C4-2B (cell line): ENCODE data around the gene R3HCC1L.

Experiments used
- ZFX ChIP-seq: fragments of 450-650 bp; IDR thresholded peaks from 2 replicates; pipeline ENCODE4 v1.6.1; 2017
- TF ChIP-seq, protein P1 (sequence below): fragments of 450-650 bp; conservative IDR thresholded peaks from 2 replicates; pipeline ENCODE4 v1.5.1; 2017; ENCODE audit warnings: mild to moderate bottlenecking

DNA sequence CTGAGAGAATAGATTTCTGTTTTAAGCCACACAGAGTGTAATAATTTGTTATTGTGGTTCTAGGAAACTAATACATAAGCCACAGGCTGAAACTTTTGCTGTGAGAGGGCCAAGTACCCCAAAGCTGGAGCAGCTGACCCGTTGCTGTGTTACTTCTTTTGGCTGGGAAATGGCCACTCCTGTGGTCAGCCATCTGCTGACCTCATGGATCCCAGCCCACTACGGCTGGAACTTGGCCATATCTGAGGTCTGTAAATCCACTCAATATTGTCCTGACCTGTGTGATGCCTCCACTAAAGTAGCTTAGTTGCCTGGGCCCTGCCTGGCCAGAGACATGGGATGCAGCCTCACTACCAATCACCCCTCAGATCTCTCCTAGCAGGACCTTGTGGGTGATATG, 151.0 kb downstream of the R3HCC1L start:
- TF ChIP-seq, protein P1, sequence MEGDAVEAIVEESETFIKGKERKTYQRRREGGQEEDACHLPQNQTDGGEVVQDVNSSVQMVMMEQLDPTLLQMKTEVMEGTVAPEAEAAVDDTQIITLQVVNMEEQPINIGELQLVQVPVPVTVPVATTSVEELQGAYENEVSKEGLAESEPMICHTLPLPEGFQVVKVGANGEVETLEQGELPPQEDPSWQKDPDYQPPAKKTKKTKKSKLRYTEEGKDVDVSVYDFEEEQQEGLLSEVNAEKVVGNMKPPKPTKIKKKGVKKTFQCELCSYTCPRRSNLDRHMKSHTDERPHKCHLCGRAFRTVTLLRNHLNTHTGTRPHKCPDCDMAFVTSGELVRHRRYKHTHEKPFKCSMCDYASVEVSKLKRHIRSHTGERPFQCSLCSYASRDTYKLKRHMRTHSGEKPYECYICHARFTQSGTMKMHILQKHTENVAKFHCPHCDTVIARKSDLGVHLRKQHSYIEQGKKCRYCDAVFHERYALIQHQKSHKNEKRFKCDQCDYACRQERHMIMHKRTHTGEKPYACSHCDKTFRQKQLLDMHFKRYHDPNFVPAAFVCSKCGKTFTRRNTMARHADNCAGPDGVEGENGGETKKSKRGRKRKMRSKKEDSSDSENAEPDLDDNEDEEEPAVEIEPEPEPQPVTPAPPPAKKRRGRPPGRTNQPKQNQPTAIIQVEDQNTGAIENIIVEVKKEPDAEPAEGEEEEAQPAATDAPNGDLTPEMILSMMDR, result no peak
- no peak for TF ChIP-seq ZFX
